SK-N-SH (cell line): ENCODE data around the gene ENTR1. TPM values are rescaled to one million over a fixed set of nuclear protein-coding genes. Genes with fewer than 3 reads are reported as not detected.

Experiments used
- CTCF ChIA-PET: fragments of 300-600, 350-600 bp; formaldehyde crosslinking; extraction: SDS; loops from one replicate; lab custom pipeline; 2021; lab: Yijun Ruan, JAX
- POLR2A ChIA-PET: fragments of 350-600 bp; sonication (Branson Sonifier 250); formaldehyde crosslinking; extraction: SDS; loops from one replicate; lab custom pipeline; 2020; ENCODE audit warnings: antibody characterized with exemption, inconsistent platforms; lab: Yijun Ruan, JAX
- DNase-seq: peaks from one replicate; pipeline ENCODE4 v3.0.0; 2012
- H2AFZ ChIP-seq: fragments of 200-600 bp; sonication (generic); 2 replicates; pipeline ENCODE4 v1.8.1; 2016; ENCODE audit warnings: antibody characterized with exemption, mild to moderate bottlenecking, low read depth
- H3F3A ChIP-seq: fragments of 200-600 bp; sonication (generic); replicated peaks from 2 replicates; pipeline ENCODE3; 2016; ENCODE audit warnings: antibody characterized with exemption, mild to moderate bottlenecking; ENCODE audit not compliant: insufficient read depth
- H3K27ac ChIP-seq, 2 experiments: fragments of 200-500 bp in 1 of 2; fragments of 200-600 bp in 1 of 2; sonication (Bioruptor generic) in 1 of 2; sonication (generic), shearing (Covaris generic) in 1 of 2; 2 replicates each; pipeline versions ENCODE4 v1.5.1 to v1.6.1; 2014 to 2016; ENCODE audit warnings: low read depth in 2 of 2, inconsistent platforms in 1 of 2, low read length in 1 of 2, mild to moderate bottlenecking in 1 of 2, mixed read lengths in 1 of 2
- H3K27me3 ChIP-seq: fragments of 200-600 bp; sonication (generic), shearing (Covaris generic); 2 replicates; pipeline ENCODE4 v1.6.1; 2016; ENCODE audit warnings: mixed run types; ENCODE audit not compliant: insufficient read depth
- H3K36me3 ChIP-seq, 2 experiments: fragments of 200-500 bp in 1 of 2; fragments of 200-600 bp in 1 of 2; sonication (Bioruptor generic) in 1 of 2; sonication (generic) in 1 of 2; replicated peaks in 1 of 2; 2 replicates each; pipeline versions ENCODE3 to v1.5.1; 2014 to 2016; ENCODE audit warnings: low read length in 1 of 2, mild to moderate bottlenecking in 1 of 2; ENCODE audit not compliant: insufficient read depth in 2 of 2, control insufficient read depth in 1 of 2
- H3K4me1 ChIP-seq, 2 experiments: fragments of 200-500 bp in 1 of 2; fragments of 200-600 bp in 1 of 2; sonication (Bioruptor generic) in 1 of 2; sonication (generic), shearing (Covaris generic) in 1 of 2; 2 replicates each; pipeline versions ENCODE4 v1.5.1 to v1.6.1; 2014 to 2016; ENCODE audit warnings: low read depth in 1 of 2, low read length in 1 of 2, mixed run types in 1 of 2; ENCODE audit not compliant: insufficient read depth in 2 of 2, control insufficient read depth in 1 of 2
- H3K4me2 ChIP-seq: fragments of 200-600 bp; sonication (generic), shearing (Covaris generic); 2 replicates; pipeline ENCODE4 v1.6.1; 2017; ENCODE audit warnings: mixed run types
- H3K4me3 ChIP-seq, 2 experiments: fragments of 200-500 bp in 1 of 2; fragments of 200-600 bp in 1 of 2; sonication (Bioruptor generic) in 1 of 2; sonication (generic), shearing (Covaris generic) in 1 of 2; 2 replicates each; pipeline versions ENCODE4 v1.5.1 to v1.8.1; 2014 to 2016; ENCODE audit warnings: low read depth in 2 of 2, inconsistent platforms in 1 of 2, low read length in 1 of 2, mild to moderate bottlenecking in 1 of 2, mixed read lengths in 1 of 2, moderate library complexity in 1 of 2
- H3K79me2 ChIP-seq: fragments of 200-600 bp; sonication (generic); 2 replicates; pipeline ENCODE4 v1.8.1; 2017; ENCODE audit warnings: mild to moderate bottlenecking; ENCODE audit not compliant: insufficient read depth
- H3K9ac ChIP-seq: fragments of 200-600 bp; sonication (generic); 2 replicates; pipeline ENCODE4 v1.6.1; 2017; ENCODE audit warnings: mixed run types
- H3K9me2 ChIP-seq: fragments of 200-600 bp; sonication (generic); 2 replicates; pipeline ENCODE4 v1.6.1; 2017; ENCODE audit warnings: mixed run types
- H3K9me3 ChIP-seq: fragments of 200-600 bp; sonication (generic); 2 replicates; pipeline ENCODE4 v1.6.1; 2017; ENCODE audit warnings: mixed run types, mild to moderate bottlenecking, moderate library complexity
- H4K20me1 ChIP-seq: fragments of 200-600 bp; sonication (generic); 2 replicates; pipeline ENCODE4 v1.6.1; 2017; ENCODE audit warnings: mild to moderate bottlenecking, mixed run types; ENCODE audit not compliant: insufficient read depth
- GABPA ChIP-seq: IDR thresholded peaks from 2 replicates; pipeline ENCODE4 v1.4.0; 2012; ENCODE audit warnings: low read depth, mild to moderate bottlenecking
- NFIC ChIP-seq: IDR thresholded peaks from 2 replicates; pipeline ENCODE4 v1.4.0; 2012; ENCODE audit warnings: borderline replicate concordance
- TCF12 ChIP-seq: IDR thresholded peaks from 2 replicates; pipeline ENCODE4 v1.4.0; 2012
- WGBS: methylation state at CpG from one replicate; pipeline ENCODE4 v1.1.6; 2017; ENCODE audit warnings: low lambda C conversion rate; 5-methylcytosine and 5-hydroxymethylcytosine counted together
- polyA plus RNA-seq, 3 experiments: library from polyadenylated mRNA; depleted of rRNA; stranded (reverse); fragments of >200 nt; gene quantifications; 2 replicates each; pipeline ENCODE4 v1.2.3, GENCODE V29; 2012

The ENTR1 gene
- polyA plus RNA-seq, 1 of the 3 experiments (the other 2 are of a cell fraction): 71.3 TPM

DNA sequence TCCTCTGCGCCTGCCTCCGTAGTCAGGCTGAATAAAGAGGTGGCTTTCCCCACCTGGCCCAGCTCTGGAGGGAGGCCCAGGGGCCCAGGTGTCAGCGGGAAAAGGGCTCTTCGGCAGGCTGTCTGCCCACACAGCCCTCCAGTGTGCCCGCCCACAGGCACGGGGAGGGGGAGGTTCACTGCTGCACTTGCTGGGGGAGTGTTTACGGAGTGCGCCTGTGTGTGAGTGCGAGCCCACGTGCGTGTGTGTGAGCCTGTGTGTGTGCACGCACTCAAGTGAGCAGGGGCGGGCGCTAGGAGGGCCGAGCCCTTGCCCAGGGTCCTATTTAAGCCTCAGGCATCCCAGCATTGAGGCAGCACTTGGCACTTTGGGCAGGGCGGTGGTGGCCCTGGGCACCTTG is 57.7 kb downstream of the ENTR1 start:
- 90% methylated on average over 4 of the region's 16 CpGs for whole genome bisulfite sequencing

More for the DNA sequence above, 57.7 kb downstream of the ENTR1 start:
- Histone ChIP-seq H3K27ac (peak overlapping the region in 1 of 2 experiments; percentile 49; a peak in 2 of 4 replicates), H3K9ac (peak overlapping the region; percentile 54; the same call in 1 of the 2 replicates), H3K4me2 (peak overlapping the region; percentile 75), H3K4me1 (peaks cover 0 to 55% of the 10 kb centered on the region in 2 experiments; a peak in 1 of 4 replicates), H2AFZ (no peak overlapping the region), H3K9me2 (no peaks in the 10 kb centered on the region), H3K79me2 (no peaks in the 10 kb centered on the region), H3F3A (no peaks in the 10 kb centered on the region)
- no peak for DNase-seq
- TF ChIP-seq NFIC: no peak
- TF ChIP-seq TCF12: no peak
- no peak for TF ChIP-seq GABPA
- TF ChIP-seq, all 33 proteins: peak for 0
- ChIA-PET POLR2A (no interaction called here), CTCF (interaction anchor here (4.1 kb wide), 1 partner anchor 11 kb away, joined by 23 read pairs; the partner anchor contains the start of gene DNLZ)
- Histone ChIP-seq H3K36me3 (peaks cover 0 to 13% of the 10 kb centered on the region in 2 experiments), H3K27me3 (no peaks in the 10 kb centered on the region), H4K20me1 (no peaks in the 10 kb centered on the region), H3K4me3 (peak overlapping the region; percentile 29 to 49), H3K9me3 (no peaks in the 10 kb centered on the region)

Other genes with a start within 250 kb of the ENTR1 start
- gene LHX3, start 205.5 kb downstream of the ENTR1 start, polyA plus RNA-seq (2012; rRNA removed): not detected in 2 replicates
- 25.5 and 26.6 TPM in 2 replicates for gene QSOX2, start 164.8 kb downstream of the ENTR1 start, polyA plus RNA-seq (2012; rRNA removed)
- gene CCDC187, start 106.5 kb downstream of the ENTR1 start, polyA plus RNA-seq (2012; rRNA removed): not detected in 2 replicates
- 22.8 and 26.7 TPM in 2 replicates for gene GPSM1, start 83.1 kb downstream of the ENTR1 start, polyA plus RNA-seq (2012; rRNA removed)
- 24.5 and 40.6 TPM in 2 replicates for gene DNLZ, start 46.9 kb downstream of the ENTR1 start, polyA plus RNA-seq (2012; rRNA removed)
- gene CARD9, start 36.9 kb downstream of the ENTR1 start, polyA plus RNA-seq (2012; rRNA removed): 1.1 and 1.7 TPM in 2 replicates
- gene SNAPC4, start 10.4 kb downstream of the ENTR1 start, polyA plus RNA-seq (2012; rRNA removed): 7.7 and 9.2 TPM in 2 replicates
- 125 and 134 TPM in 2 replicates for gene PMPCA, start within 50 bp of the ENTR1 start, polyA plus RNA-seq (2012; rRNA removed)
- gene INPP5E, start 29.2 kb upstream of the ENTR1 start, polyA plus RNA-seq (2012; rRNA removed): 10.5 and 12.8 TPM in 2 replicates
- gene SEC16A, start 72.4 kb upstream of the ENTR1 start, polyA plus RNA-seq (2012; rRNA removed): 14.8 and 25.9 TPM in 2 replicates
- 2.6 and 6.6 TPM in 2 replicates for gene NOTCH1, start 135.4 kb upstream of the ENTR1 start, polyA plus RNA-seq (2012; rRNA removed)